Adrenal gland (tissue), 12 donors: ENCODE measurements around the gene MUC15. TPM values are rescaled to one million over a fixed set of nuclear protein-coding genes. Genes with fewer than 3 reads are reported as not detected.

Experiments
- DNase-seq, 7 donors: peaks; one replicate each; pipeline ENCODE4 v3.0.0-alpha.2; 2019 to 2020
- H3K27ac ChIP-seq, 5 donors: fragments of 200-600 bp; sonication (generic) in 4 of 5; 1 replicate in 3 of 5; 2 replicates in 2 of 5; pipeline versions ENCODE4 v1.5.1 to v1.8.0; 2016 to 2020; ENCODE audit warnings: mild to moderate bottlenecking in 1 of 5
- H3K27me3 ChIP-seq: fragments of 200-600 bp; 2 replicates; pipeline ENCODE4 v1.8.0; 2021
- H3K36me3 ChIP-seq, 2 donors: fragments of 200-600 bp; replicated peaks in 1 of 2; 1 replicate in 1 of 2; 2 replicates in 1 of 2; pipeline versions ENCODE4 v1.5.1 to v1.8.0; 2018 to 2022
- H3K4me1 ChIP-seq, 2 donors: fragments of 200-600 bp; replicated peaks in 1 of 2; 1 replicate in 1 of 2; 2 replicates in 1 of 2; pipeline versions ENCODE4 v1.5.1 to v1.8.0; 2018 to 2021
- H3K4me3 ChIP-seq, 4 donors: fragments of 200-600 bp; sonication (generic) in 3 of 4; one replicate each; pipeline ENCODE4 v1.5.1; 2016 to 2018
- H3K9me3 ChIP-seq, 3 donors: fragments of 200-600 bp; sonication (generic) in 1 of 3; replicated peaks in 1 of 3; 1 replicate in 2 of 3; 2 replicates in 1 of 3; pipeline versions ENCODE4 v1.5.1 to v1.8.0; 2016 to 2021
- POLR2A ChIP-seq, 2 donors: fragments of 450-650 bp; IDR thresholded peaks; one replicate each; pipeline ENCODE4 v1.6.1; 2017; ENCODE audit warnings: antibody characterized with exemption in 2 of 2, mild to moderate bottlenecking in 2 of 2, moderate library complexity in 1 of 2
- WGBS, 4 donors: extraction: QIAGEN DNeasy Blood & Tissue Kit in 2 of 4; methylation state at CpG; one replicate each; pipeline versions ENCODE4 v1.1.5 to v1.1.7; 2013 to 2017; 5-methylcytosine and 5-hydroxymethylcytosine counted together
- intact Hi-C, 2 donors: fragments of 100-400 bp; cut with DNase I; formaldehyde crosslinking; loops; one replicate each; pipeline versions ENCODE4 v1.14.1 to v1.15.0; 2022 to 2023
- polyA plus RNA-seq, 3 donors: library from polyadenylated mRNA; stranded (reverse); fragments of 200-250 nt in 2 of 3; fragments of 350-450 nt in 1 of 3; fragmentation: Illumina TruSeq in 1 of 3; extraction: RNeasy Lipid Tissue Mini Kit (QIAGEN cat#74804) in 1 of 3; gene quantifications; one replicate each; pipeline ENCODE4 v1.2.3, GENCODE V29; 2013 to 2014
- total RNA-seq, 9 donors: library from RNA; depleted of rRNA in 4 of 9; stranded (reverse); fragments of >200 nt in 4 of 9; fragments of 120-200 nt in 1 of 9; fragmentation: NEBNext Ultra II Directional in 1 of 9; extraction: Animal tissue kit (Norgen Biotek cat#: 25700) in 1 of 9; gene quantifications; one replicate each; pipeline versions ENCODE4 v1.1.0 to v1.2.4, GENCODE V29; 2013 to 2023
- TF ChIP-seq, protein P1 (sequence below), 6 experiments: fragments of 450-650 bp in 4 of 6; fragments of 200-600 bp in 2 of 6; sonication (generic) in 1 of 6; IDR thresholded peaks; 1 replicate in 5 of 6; 2 replicates in 1 of 6; pipeline versions ENCODE4 v1.5.1 to v1.8.0; 2016 to 2021; ENCODE audit warnings: antibody characterized with exemption in 6 of 6, mild to moderate bottlenecking in 2 of 6, moderate library complexity in 1 of 6
- donor health status: healthy with polysubstance abuse.
- donor health status: Bipolar disorder and iron deficiency.
- donor health status: DM: yes; HTN: yes; CAD: no.
- donor health status: DM: no; HTN: no; CAD: no.
- donor health status: DM: no; HTN: no; CAD: no.
- donor health status: DM: yes; HTN: yes; CAD: no.

The MUC15 gene
- total and polyA plus RNA-seq, 12 donors: 0.07 to 0.95 (median 0.32) TPM; not detected in 7

DNA sequence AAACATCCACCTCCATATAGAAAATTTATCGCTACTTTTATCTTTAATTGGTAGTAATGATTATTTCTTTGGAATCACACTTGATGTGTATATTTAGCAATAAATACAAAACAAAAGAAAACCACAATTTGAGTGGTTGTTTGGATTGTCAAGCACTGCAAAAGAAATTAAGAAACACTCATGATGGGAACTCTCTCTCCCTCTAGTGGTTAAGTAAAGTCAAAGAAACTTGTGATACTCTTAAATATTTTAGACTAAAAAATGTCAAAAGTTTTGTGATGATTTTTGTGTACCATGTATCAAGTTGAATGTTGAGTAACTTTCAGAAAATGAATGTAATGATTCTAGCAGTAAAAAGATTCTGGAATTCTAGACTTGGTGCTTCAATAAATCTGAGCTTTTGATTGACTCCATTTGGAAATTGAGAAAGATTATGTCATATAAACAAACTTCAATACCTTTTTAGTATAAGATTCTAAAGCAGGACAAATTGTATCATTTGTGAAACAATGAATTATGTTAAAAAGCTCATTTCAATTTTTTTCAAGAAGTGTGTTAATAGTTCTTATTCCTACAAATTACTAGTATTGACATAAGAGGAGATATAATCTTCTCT, 20.8 kb downstream of the MUC15 start:
- no peaks in the 10 kb centered on the region for H3K36me3 ChIP-seq
- no peaks in the 10 kb centered on the region for H3K9me3 ChIP-seq
- H3K4me3 ChIP-seq: no peak overlapping the region
- no peak overlapping the region for H3K27ac ChIP-seq
- TF ChIP-seq, protein P1, sequence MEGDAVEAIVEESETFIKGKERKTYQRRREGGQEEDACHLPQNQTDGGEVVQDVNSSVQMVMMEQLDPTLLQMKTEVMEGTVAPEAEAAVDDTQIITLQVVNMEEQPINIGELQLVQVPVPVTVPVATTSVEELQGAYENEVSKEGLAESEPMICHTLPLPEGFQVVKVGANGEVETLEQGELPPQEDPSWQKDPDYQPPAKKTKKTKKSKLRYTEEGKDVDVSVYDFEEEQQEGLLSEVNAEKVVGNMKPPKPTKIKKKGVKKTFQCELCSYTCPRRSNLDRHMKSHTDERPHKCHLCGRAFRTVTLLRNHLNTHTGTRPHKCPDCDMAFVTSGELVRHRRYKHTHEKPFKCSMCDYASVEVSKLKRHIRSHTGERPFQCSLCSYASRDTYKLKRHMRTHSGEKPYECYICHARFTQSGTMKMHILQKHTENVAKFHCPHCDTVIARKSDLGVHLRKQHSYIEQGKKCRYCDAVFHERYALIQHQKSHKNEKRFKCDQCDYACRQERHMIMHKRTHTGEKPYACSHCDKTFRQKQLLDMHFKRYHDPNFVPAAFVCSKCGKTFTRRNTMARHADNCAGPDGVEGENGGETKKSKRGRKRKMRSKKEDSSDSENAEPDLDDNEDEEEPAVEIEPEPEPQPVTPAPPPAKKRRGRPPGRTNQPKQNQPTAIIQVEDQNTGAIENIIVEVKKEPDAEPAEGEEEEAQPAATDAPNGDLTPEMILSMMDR (IDR thresholded peaks at IDR 0.05): no peak
- TF ChIP-seq POLR2A (IDR thresholded peaks at IDR 0.05): no peak
- intact Hi-C loops: no loop called here
- no peak for DNase-seq
- H3K27me3 ChIP-seq: no peaks in the 10 kb centered on the region
- no peaks in the 10 kb centered on the region for H3K4me1 ChIP-seq
- 27 to 46% (median 38%) methylated on average over 1 of the region's 1 CpG for WGBS, 4 donors

GRCh38 chr11:26550022-26550421, 22.0 kb downstream of the MUC15 start:
- 31 to 72% (median 52%) methylated on average over 1 of the region's 1 CpG for WGBS, 4 donors
- no peak for DNase-seq
- no peak overlapping the region for H3K4me3 ChIP-seq
- H3K27me3 ChIP-seq: no peaks in the 10 kb centered on the region
- no peaks in the 10 kb centered on the region for H3K9me3 ChIP-seq
- TF ChIP-seq POLR2A (IDR thresholded peaks at IDR 0.05): no peak
- TF ChIP-seq, protein P1 (IDR thresholded peaks at IDR 0.05): no peak
- no peaks in the 10 kb centered on the region for H3K4me1 ChIP-seq
- intact Hi-C loops: no loop called here
- no peaks in the 10 kb centered on the region for H3K36me3 ChIP-seq
- H3K27ac ChIP-seq: no peak overlapping the region

DNA sequence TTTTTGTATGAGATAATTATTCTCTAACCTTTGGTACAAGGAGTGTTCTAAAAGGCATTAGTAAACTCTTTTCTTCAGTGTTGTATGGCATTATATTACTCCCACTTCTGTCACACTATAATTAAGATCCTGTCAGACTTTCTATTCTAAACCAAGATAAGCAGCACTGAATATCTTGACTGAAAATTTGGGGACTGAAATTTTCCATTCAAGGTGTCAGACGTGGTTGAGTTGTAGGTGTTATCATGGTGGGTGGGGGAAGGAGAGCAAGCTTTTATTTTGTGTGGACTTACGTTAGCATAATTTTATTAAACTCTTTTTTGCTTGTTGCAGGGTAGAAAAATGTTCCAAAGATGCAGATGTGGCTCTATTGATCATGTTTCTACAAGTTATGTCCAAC, 22.9 kb downstream of the MUC15 start:
- WGBS, 4 donors: 39 to 59% (median 51%) methylated on average over 2 of the region's 2 CpGs
- Histone ChIP-seq H3K27ac (no peak overlapping the region), H3K4me3 (no peak overlapping the region), H3K4me1 (no peaks in the 10 kb centered on the region), H3K9me3 (no peaks in the 10 kb centered on the region), H3K36me3 (no peaks in the 10 kb centered on the region), H3K27me3 (no peaks in the 10 kb centered on the region)
- TF ChIP-seq POLR2A (IDR thresholded peaks at IDR 0.05): no peak
- TF ChIP-seq, protein P1 (IDR thresholded peaks at IDR 0.05): no peak
- intact Hi-C loops: no loop called here
- no peak for DNase-seq

DNA sequence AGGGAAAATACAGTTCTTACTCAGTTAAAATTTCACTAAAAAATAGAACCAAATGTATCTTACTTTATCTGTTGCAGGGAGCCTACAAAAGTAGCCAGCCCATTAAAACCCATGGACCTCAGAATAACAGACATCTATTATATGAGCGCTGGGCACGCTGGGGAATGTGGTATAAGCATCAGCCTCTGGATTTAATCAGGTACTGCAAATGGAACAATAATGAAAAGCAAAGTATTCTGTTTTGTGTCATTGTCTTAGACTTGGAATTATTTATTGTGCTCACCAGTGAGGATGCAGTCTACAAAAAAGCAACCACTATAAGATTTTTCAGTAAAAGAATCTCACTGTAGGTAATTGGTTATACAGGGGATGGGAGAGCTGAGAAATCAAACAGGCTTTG, 30.2 kb downstream of the MUC15 start:
- WGBS, 4 donors: 81 to 87% (median 85%) methylated on average over 2 of the region's 2 CpGs
- intact Hi-C loops: no loop called here
- H3K27ac ChIP-seq: no peak overlapping the region
- H3K4me1 ChIP-seq: no peaks in the 10 kb centered on the region
- TF ChIP-seq, protein P1 (IDR thresholded peaks at IDR 0.05): no peak
- no peak for TF ChIP-seq POLR2A (IDR thresholded peaks at IDR 0.05)
- no peaks in the 10 kb centered on the region for H3K9me3 ChIP-seq
- H3K4me3 ChIP-seq: no peak overlapping the region
- no peaks in the 10 kb centered on the region for H3K27me3 ChIP-seq
- no peaks in the 10 kb centered on the region for H3K36me3 ChIP-seq
- DNase-seq: no peak
